HepG2 (cell line): ENCODE data around the gene APOC4. TPM values are rescaled to one million over a fixed set of nuclear protein-coding genes. Genes with fewer than 3 reads are reported as not detected.

Source experiments
- ARNT2 ChIP-seq: sonication (generic); formaldehyde crosslinking; IDR thresholded peaks from 2 replicates; pipeline ENCODE4 v1.8.0; 2022; ENCODE audit warnings: mild to moderate bottlenecking, low read depth, missing genetic modification reagents, moderate library complexity
- ASH2L ChIP-seq: fragments of 300-600, 200-600 bp; sonication (generic); IDR thresholded peaks from 2 replicates; pipeline ENCODE4 v1.7.0; 2017; ENCODE audit warnings: low read depth, mild to moderate bottlenecking, moderate library complexity, mixed read lengths, low read length; ENCODE audit not compliant: insufficient read length
- FOXO1 ChIP-seq: sonication (generic); formaldehyde crosslinking; IDR thresholded peaks from 2 replicates; pipeline ENCODE4 v1.4.0; 2020; ENCODE audit warnings: missing genetic modification reagents
- KLF6 ChIP-seq: IDR thresholded peaks from 2 replicates; pipeline ENCODE4 v1.8.0; 2016; ENCODE audit warnings: missing biosample characterization, missing genetic modification reagents
- NCOA1 ChIP-seq: sonication (generic); formaldehyde crosslinking; IDR thresholded peaks from 2 replicates; pipeline ENCODE4 v1.9.0; 2021; ENCODE audit warnings: missing genetic modification reagents
- POLR2A ChIP-seq, 2 experiments: IDR thresholded peaks; 2 replicates each; pipeline ENCODE4 v1.6.1; 2011; ENCODE audit warnings: low read depth in 2 of 2, low read length in 2 of 2, mild to moderate bottlenecking in 1 of 2, moderate library complexity in 1 of 2; ENCODE audit not compliant: insufficient read depth in 1 of 2
- RARA ChIP-seq: IDR thresholded peaks from 2 replicates; pipeline ENCODE4 v1.6.1; 2016; ENCODE audit warnings: missing genetic modification reagents, missing compliant biosample characterization
- SP4 ChIP-seq: sonication (generic); formaldehyde crosslinking; IDR thresholded peaks from 2 replicates; pipeline ENCODE4 v1.8.1; 2023; ENCODE audit warnings: mild to moderate bottlenecking, missing genetic modification reagents
- SYNCRIP ChIP-seq: fragments of 200-400 bp; formaldehyde crosslinking; IDR thresholded peaks from 2 replicates; pipeline ENCODE4 v1.6.1; 2018; ENCODE audit warnings: mild to moderate bottlenecking, low read depth, low read length; ENCODE audit not compliant: insufficient read depth
- TMF1 ChIP-seq: sonication (generic); formaldehyde crosslinking; IDR thresholded peaks from 2 replicates; pipeline ENCODE4 v1.8.1; 2022; ENCODE audit warnings: low read depth, missing genetic modification reagents
- YEATS2 ChIP-seq: sonication (generic); formaldehyde crosslinking; IDR thresholded peaks from 2 replicates; pipeline ENCODE4 v1.4.0; 2020; ENCODE audit warnings: missing genetic modification reagents, borderline replicate concordance
- ZBTB8A ChIP-seq: sonication (generic); formaldehyde crosslinking; IDR thresholded peaks from 2 replicates; pipeline ENCODE4 v1.4.0; 2020; ENCODE audit warnings: mild to moderate bottlenecking, low read depth, missing genetic modification reagents, borderline replicate concordance
- ZNF383 ChIP-seq: sonication (generic); formaldehyde crosslinking; IDR thresholded peaks from 2 replicates; pipeline ENCODE4 v1.4.0; 2020; ENCODE audit warnings: missing genetic modification reagents, mild to moderate bottlenecking, borderline replicate concordance
- ZNF746 ChIP-seq: sonication (generic); formaldehyde crosslinking; IDR thresholded peaks from 2 replicates; pipeline ENCODE4 v1.8.0; 2022; ENCODE audit warnings: mild to moderate bottlenecking, missing genetic modification reagents
- ZNF782 ChIP-seq: sonication (generic); formaldehyde crosslinking; IDR thresholded peaks from 2 replicates; pipeline ENCODE4 v1.4.0; 2020; ENCODE audit warnings: missing genetic modification reagents, mild to moderate bottlenecking, borderline replicate concordance
- ZNF816 ChIP-seq: sonication (generic); formaldehyde crosslinking; IDR thresholded peaks from 2 replicates; pipeline ENCODE4 v1.8.0; 2022; ENCODE audit warnings: missing genetic modification reagents, mild to moderate bottlenecking, borderline replicate concordance
- ZNF83 ChIP-seq: sonication (generic); formaldehyde crosslinking; IDR thresholded peaks from 2 replicates; pipeline ENCODE4 v1.4.0; 2020; ENCODE audit warnings: missing genetic modification reagents, mild to moderate bottlenecking, borderline replicate concordance
- polyA plus RNA-seq, 8 experiments: library from polyadenylated mRNA; depleted of rRNA in 3 of 8; stranded (reverse) in 7 of 8; unstranded in 1 of 8; fragments of >200 nt; fragmentation: Illumina TruSeq in 4 of 8; extraction: Trizol in 4 of 8; gene quantifications; 2 replicates each; pipeline versions ENCODE4 v1.2.1 to v1.2.3, GENCODE V29; 2011 to 2016; ENCODE audit warnings: low read depth in 4 of 8, missing spikeins in 1 of 8, mixed read lengths in 1 of 8; ENCODE audit not compliant: insufficient read depth in 1 of 8
- total RNA-seq, 5 experiments: library from RNA; depleted of rRNA; stranded (reverse); fragments of >200 nt; fragmentation: Illumina TruSeq; extraction: Trizol; gene quantifications; 2 replicates each; pipeline ENCODE4 v1.2.3, GENCODE V29; 2016; ENCODE audit warnings: low read depth in 1 of 5
- TF ChIP-seq, protein P1 (sequence below), 2 experiments: IDR thresholded peaks; 2 replicates each; pipeline ENCODE4 v1.6.1; 2011 to 2012; ENCODE audit warnings: low read length in 2 of 2, borderline replicate concordance in 1 of 2, low read depth in 1 of 2, mild to moderate bottlenecking in 1 of 2, moderate library complexity in 1 of 2
- TF ChIP-seq, protein P2 (sequence below): IDR thresholded peaks from 2 replicates; pipeline ENCODE4 v1.6.1; 2012; ENCODE audit warnings: low read length, improper control_type of control experiment
- TF ChIP-seq, protein P3 (sequence below): sonication (generic); formaldehyde crosslinking; IDR thresholded peaks from 2 replicates; pipeline ENCODE4 v1.8.0; 2022; ENCODE audit warnings: mild to moderate bottlenecking, missing genetic modification reagents, borderline replicate concordance

The APOC4 gene
- total and polyA plus RNA-seq, 2 of the 13 experiments (the other 11 are each of a cell fraction or from before 2014, with no cell fraction given): 0.46 TPM; not detected in 1

DNA sequence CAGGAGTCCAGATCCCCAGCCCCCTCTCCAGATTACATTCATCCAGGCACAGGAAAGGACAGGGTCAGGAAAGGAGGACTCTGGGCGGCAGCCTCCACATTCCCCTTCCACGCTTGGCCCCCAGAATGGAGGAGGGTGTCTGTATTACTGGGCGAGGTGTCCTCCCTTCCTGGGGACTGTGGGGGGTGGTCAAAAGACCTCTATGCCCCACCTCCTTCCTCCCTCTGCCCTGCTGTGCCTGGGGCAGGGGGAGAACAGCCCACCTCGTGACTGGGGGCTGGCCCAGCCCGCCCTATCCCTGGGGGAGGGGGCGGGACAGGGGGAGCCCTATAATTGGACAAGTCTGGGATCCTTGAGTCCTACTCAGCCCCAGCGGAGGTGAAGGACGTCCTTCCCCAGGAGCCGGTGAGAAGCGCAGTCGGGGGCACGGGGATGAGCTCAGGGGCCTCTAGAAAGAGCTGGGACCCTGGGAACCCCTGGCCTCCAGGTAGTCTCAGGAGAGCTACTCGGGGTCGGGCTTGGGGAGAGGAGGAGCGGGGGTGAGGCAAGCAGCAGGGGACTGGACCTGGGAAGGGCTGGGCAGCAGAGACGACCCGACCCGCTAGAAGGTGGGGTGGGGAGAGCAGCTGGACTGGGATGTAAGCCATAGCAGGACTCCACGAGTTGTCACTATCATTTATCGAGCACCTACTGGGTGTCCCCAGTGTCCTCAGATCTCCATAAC lies 36.4 kb upstream of the APOC4 start, which contains the start of gene APOE (continued):
- 0 out of 2 replicates have a peak, but pooled peaks have one; percentile 36 for TF ChIP-seq ZBTB8A (CRISPR knock-in tag)
- TF ChIP-seq ARNT2: no peak
- no peak for TF ChIP-seq ZNF83 (CRISPR knock-in tag)
- TF ChIP-seq, protein P1, sequence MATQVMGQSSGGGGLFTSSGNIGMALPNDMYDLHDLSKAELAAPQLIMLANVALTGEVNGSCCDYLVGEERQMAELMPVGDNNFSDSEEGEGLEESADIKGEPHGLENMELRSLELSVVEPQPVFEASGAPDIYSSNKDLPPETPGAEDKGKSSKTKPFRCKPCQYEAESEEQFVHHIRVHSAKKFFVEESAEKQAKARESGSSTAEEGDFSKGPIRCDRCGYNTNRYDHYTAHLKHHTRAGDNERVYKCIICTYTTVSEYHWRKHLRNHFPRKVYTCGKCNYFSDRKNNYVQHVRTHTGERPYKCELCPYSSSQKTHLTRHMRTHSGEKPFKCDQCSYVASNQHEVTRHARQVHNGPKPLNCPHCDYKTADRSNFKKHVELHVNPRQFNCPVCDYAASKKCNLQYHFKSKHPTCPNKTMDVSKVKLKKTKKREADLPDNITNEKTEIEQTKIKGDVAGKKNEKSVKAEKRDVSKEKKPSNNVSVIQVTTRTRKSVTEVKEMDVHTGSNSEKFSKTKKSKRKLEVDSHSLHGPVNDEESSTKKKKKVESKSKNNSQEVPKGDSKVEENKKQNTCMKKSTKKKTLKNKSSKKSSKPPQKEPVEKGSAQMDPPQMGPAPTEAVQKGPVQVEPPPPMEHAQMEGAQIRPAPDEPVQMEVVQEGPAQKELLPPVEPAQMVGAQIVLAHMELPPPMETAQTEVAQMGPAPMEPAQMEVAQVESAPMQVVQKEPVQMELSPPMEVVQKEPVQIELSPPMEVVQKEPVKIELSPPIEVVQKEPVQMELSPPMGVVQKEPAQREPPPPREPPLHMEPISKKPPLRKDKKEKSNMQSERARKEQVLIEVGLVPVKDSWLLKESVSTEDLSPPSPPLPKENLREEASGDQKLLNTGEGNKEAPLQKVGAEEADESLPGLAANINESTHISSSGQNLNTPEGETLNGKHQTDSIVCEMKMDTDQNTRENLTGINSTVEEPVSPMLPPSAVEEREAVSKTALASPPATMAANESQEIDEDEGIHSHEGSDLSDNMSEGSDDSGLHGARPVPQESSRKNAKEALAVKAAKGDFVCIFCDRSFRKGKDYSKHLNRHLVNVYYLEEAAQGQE (IDR thresholded peaks at IDR 0.05; ENCODE audit: borderline replicate concordance in 1 of 2, low read depth in 1 of 2, low read length in 2 of 2): no peak
- peak; percentile 72; the same call in 1 of the 2 replicates for TF ChIP-seq TMF1 (CRISPR knock-in tag)
- peak; percentile 70 to 89 for TF ChIP-seq POLR2A (IDR thresholded peaks at IDR 0.05; ENCODE audit: insufficient read depth in 1 of 2, low read depth in 2 of 2, low read length in 2 of 2)
- no peak for TF ChIP-seq FOXO1 (CRISPR knock-in tag)
- peak; percentile 52; the same call in 1 of the 2 replicates for TF ChIP-seq RARA
- TF ChIP-seq YEATS2 (CRISPR knock-in tag): peak; percentile 39; the same call in 1 of the 2 replicates
- TF ChIP-seq NCOA1: no peak
- TF ChIP-seq ZNF383: no peak
- TF ChIP-seq ZNF782 (CRISPR knock-in tag): peak; percentile 69; the same call in 1 of the 2 replicates
- no peak for TF ChIP-seq ASH2L
- TF ChIP-seq, protein P2, sequence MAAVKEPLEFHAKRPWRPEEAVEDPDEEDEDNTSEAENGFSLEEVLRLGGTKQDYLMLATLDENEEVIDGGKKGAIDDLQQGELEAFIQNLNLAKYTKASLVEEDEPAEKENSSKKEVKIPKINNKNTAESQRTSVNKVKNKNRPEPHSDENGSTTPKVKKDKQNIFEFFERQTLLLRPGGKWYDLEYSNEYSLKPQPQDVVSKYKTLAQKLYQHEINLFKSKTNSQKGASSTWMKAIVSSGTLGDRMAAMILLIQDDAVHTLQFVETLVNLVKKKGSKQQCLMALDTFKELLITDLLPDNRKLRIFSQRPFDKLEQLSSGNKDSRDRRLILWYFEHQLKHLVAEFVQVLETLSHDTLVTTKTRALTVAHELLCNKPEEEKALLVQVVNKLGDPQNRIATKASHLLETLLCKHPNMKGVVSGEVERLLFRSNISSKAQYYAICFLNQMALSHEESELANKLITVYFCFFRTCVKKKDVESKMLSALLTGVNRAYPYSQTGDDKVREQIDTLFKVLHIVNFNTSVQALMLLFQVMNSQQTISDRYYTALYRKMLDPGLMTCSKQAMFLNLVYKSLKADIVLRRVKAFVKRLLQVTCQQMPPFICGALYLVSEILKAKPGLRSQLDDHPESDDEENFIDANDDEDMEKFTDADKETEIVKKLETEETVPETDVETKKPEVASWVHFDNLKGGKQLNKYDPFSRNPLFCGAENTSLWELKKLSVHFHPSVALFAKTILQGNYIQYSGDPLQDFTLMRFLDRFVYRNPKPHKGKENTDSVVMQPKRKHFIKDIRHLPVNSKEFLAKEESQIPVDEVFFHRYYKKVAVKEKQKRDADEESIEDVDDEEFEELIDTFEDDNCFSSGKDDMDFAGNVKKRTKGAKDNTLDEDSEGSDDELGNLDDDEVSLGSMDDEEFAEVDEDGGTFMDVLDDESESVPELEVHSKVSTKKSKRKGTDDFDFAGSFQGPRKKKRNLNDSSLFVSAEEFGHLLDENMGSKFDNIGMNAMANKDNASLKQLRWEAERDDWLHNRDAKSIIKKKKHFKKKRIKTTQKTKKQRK: no peak
- TF ChIP-seq ZNF746 (CRISPR knock-in tag): peak; percentile 91
- TF ChIP-seq, protein P3, sequence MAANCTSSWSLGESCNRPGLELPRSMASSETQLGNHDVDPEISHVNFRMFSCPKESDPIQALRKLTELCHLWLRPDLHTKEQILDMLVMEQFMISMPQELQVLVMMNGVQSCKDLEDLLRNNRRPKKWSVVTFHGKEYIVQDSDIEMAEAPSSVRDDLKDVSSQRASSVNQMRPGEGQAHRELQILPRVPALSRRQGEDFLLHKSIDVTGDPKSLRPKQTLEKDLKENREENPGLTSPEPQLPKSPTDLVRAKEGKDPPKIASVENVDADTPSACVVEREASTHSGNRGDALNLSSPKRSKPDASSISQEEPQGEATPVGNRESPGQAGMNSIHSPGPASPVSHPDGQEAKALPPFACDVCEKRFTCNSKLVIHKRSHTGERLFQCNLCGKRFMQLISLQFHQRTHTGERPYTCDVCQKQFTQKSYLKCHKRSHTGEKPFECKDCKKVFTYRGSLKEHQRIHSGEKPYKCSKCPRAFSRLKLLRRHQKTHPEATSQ (CRISPR knock-in tag): no peak
- TF ChIP-seq ZNF816: 0 out of 2 replicates have a peak, but pooled peaks have one; percentile 47
- TF ChIP-seq KLF6 (CRISPR knock-in tag): no peak
- no peak for TF ChIP-seq SYNCRIP
- TF ChIP-seq SP4: peak; percentile 58; the same call in 1 of the 2 replicates
